ENCODE measurements around the gene QSOX2. TPM values are rescaled to one million over a fixed set of nuclear protein-coding genes. Genes with fewer than 3 reads are reported as not detected.

Gene QSOX2
- total and polyA plus RNA-seq, 4 donors, result 0.79 to 12.7 (median 4.3) TPM

DNA sequence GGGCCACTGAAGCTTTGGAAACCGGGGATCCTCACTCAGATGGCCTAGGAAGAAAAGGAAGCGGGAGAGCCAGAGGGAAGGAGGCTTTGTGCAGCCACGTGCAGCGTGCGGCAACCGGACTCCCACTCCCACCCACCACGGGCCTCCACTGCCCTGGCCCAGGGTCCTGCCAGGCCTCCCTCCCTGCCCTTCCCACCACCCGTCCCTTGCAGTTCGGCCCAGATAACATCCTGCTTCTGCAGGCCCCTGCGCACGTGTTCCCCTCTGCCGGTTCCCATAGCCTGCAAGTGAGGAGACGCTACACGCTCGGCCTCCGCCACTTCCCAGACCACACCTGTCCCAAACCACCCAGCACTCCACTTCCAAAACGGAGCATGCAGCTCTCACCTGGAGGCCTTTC, 36.4 kb downstream of the QSOX2 start:
- H3K9me3 ChIP-seq (ENCODE audit: control insufficient read depth in 4 of 4, low read length in 3 of 4), result peaks cover 0 to under 1% (median 0%) of the 10 kb centered on the region in 4 donors
- H3K27ac ChIP-seq (ENCODE audit: low read depth in 1 of 2, low read length in 2 of 2), result no peak overlapping the region
- peaks cover 0 to 10% (median 5%) of the 10 kb centered on the region in 4 donors for H3K4me1 ChIP-seq (ENCODE audit: control insufficient read depth in 4 of 4, insufficient read depth in 4 of 4, low read length in 3 of 4)
- peaks cover 0 to 2% (median 0%) of the 10 kb centered on the region in 4 donors for H3K27me3 ChIP-seq (ENCODE audit: control insufficient read depth in 4 of 4, insufficient read depth in 4 of 4, low read length in 3 of 4)
- no peak for TF ChIP-seq CTCF (IDR thresholded peaks at IDR 0.05; ENCODE audit: low read depth, low read length, missing input control)
- H3K4me3 ChIP-seq (ENCODE audit: low read depth in 1 of 3, low read length in 3 of 3), result no peak overlapping the region
- peaks cover 4 to 34% (median 11%) of the 10 kb centered on the region in 4 donors for H3K36me3 ChIP-seq (ENCODE audit: control insufficient read depth in 4 of 4, insufficient read depth in 3 of 4, low read depth in 1 of 4, low read length in 3 of 4)
- 97% methylated on average over 17 of the region's 17 CpGs for WGBS
- no peak for DNase-seq (ENCODE audit: low spot score)
- H3K9ac ChIP-seq (ENCODE audit: low read depth in 1 of 2, low read length in 2 of 2), result no peak overlapping the region

- no peaks in the 10 kb centered on the region for H3K9me3 ChIP-seq (ENCODE audit: control insufficient read depth in 4 of 4, low read length in 3 of 4)
- no peak overlapping the region for H3K27ac ChIP-seq (ENCODE audit: low read depth in 1 of 2, low read length in 2 of 2)
- no peak for DNase-seq (ENCODE audit: low spot score)
- H3K36me3 ChIP-seq (ENCODE audit: control insufficient read depth in 4 of 4, insufficient read depth in 3 of 4, low read depth in 1 of 4, low read length in 3 of 4), result peaks cover 2 to 29% (median 8%) of the 10 kb centered on the region in 4 donors
- TF ChIP-seq JUND (IDR thresholded peaks at IDR 0.05) (no peak), CTCF (IDR thresholded peaks at IDR 0.05; ENCODE audit: low read depth, low read length, missing input control) (no peak), FOXA2 (IDR thresholded peaks at IDR 0.05) (no peak), EGR1 (IDR thresholded peaks at IDR 0.05; ENCODE audit: low read depth in 2 of 2) (no peak), YY1 (IDR thresholded peaks at IDR 0.05) (no peak), GABPA (IDR thresholded peaks at IDR 0.05 in 1 of 2, conservative IDR thresholded peaks at IDR 0.05 in 1 of 2) (no peak), TAF1 (conservative IDR thresholded peaks at IDR 0.05) (no peak), HNF4G (IDR thresholded peaks at IDR 0.05) (no peak), NR2F2 (IDR thresholded peaks at IDR 0.05) (no peak), HNF4A (conservative IDR thresholded peaks at IDR 0.05) (no peak), SP1 (IDR thresholded peaks at IDR 0.05) (no peak), FOXA1 (IDR thresholded peaks at IDR 0.05) (no peak), RAD21 (IDR thresholded peaks at IDR 0.05) (no peak), RXRA (IDR thresholded peaks at IDR 0.05) (no peak), ATF3 (IDR thresholded peaks at IDR 0.05) (no peak)
- TF ChIP-seq, protein P1, sequence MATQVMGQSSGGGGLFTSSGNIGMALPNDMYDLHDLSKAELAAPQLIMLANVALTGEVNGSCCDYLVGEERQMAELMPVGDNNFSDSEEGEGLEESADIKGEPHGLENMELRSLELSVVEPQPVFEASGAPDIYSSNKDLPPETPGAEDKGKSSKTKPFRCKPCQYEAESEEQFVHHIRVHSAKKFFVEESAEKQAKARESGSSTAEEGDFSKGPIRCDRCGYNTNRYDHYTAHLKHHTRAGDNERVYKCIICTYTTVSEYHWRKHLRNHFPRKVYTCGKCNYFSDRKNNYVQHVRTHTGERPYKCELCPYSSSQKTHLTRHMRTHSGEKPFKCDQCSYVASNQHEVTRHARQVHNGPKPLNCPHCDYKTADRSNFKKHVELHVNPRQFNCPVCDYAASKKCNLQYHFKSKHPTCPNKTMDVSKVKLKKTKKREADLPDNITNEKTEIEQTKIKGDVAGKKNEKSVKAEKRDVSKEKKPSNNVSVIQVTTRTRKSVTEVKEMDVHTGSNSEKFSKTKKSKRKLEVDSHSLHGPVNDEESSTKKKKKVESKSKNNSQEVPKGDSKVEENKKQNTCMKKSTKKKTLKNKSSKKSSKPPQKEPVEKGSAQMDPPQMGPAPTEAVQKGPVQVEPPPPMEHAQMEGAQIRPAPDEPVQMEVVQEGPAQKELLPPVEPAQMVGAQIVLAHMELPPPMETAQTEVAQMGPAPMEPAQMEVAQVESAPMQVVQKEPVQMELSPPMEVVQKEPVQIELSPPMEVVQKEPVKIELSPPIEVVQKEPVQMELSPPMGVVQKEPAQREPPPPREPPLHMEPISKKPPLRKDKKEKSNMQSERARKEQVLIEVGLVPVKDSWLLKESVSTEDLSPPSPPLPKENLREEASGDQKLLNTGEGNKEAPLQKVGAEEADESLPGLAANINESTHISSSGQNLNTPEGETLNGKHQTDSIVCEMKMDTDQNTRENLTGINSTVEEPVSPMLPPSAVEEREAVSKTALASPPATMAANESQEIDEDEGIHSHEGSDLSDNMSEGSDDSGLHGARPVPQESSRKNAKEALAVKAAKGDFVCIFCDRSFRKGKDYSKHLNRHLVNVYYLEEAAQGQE (IDR thresholded peaks at IDR 0.05), result no peak
- TF ChIP-seq, protein P2, sequence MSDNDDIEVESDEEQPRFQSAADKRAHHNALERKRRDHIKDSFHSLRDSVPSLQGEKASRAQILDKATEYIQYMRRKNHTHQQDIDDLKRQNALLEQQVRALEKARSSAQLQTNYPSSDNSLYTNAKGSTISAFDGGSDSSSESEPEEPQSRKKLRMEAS (IDR thresholded peaks at IDR 0.05), result no peak
- TF ChIP-seq, protein P3, sequence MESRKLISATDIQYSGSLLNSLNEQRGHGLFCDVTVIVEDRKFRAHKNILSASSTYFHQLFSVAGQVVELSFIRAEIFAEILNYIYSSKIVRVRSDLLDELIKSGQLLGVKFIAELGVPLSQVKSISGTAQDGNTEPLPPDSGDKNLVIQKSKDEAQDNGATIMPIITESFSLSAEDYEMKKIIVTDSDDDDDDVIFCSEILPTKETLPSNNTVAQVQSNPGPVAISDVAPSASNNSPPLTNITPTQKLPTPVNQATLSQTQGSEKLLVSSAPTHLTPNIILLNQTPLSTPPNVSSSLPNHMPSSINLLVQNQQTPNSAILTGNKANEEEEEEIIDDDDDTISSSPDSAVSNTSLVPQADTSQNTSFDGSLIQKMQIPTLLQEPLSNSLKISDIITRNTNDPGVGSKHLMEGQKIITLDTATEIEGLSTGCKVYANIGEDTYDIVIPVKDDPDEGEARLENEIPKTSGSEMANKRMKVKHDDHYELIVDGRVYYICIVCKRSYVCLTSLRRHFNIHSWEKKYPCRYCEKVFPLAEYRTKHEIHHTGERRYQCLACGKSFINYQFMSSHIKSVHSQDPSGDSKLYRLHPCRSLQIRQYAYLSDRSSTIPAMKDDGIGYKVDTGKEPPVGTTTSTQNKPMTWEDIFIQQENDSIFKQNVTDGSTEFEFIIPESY (IDR thresholded peaks at IDR 0.05), result no peak
- H3K4me1 ChIP-seq (ENCODE audit: control insufficient read depth in 4 of 4, insufficient read depth in 4 of 4, low read length in 3 of 4), result peaks cover 0 to 10% (median 5%) of the 10 kb centered on the region in 4 donors
- 95% methylated on average over 17 of the region's 17 CpGs for WGBS
- H3K27me3 ChIP-seq (ENCODE audit: control insufficient read depth in 4 of 4, insufficient read depth in 4 of 4, low read length in 3 of 4), result peaks cover 0 to 4% (median 1%) of the 10 kb centered on the region in 4 donors
- H3K9ac ChIP-seq (ENCODE audit: low read depth in 1 of 2, low read length in 2 of 2), result no peak overlapping the region
- no peak overlapping the region for H3K4me3 ChIP-seq (ENCODE audit: low read depth in 1 of 3, low read length in 3 of 3)
Measured at GRCh38 chr9:136208675-136209074, 36.9 kb downstream of the QSOX2 start.

Measured in liver (tissue), 9 donors.